Measurements from ENCODE around the gene ADAM12. TPM values are rescaled to one million over a fixed set of nuclear protein-coding genes. Genes with fewer than 3 reads are reported as not detected.
"Not testable (repeated sequence)": the region's sequence is repeated elsewhere in the genome, so short reads cannot be mapped to it uniquely, and the experiment has no call there.

Gene ADAM12
- total RNA-seq, 1 donor from 2014 or later, result 24.7 TPM

DNA sequence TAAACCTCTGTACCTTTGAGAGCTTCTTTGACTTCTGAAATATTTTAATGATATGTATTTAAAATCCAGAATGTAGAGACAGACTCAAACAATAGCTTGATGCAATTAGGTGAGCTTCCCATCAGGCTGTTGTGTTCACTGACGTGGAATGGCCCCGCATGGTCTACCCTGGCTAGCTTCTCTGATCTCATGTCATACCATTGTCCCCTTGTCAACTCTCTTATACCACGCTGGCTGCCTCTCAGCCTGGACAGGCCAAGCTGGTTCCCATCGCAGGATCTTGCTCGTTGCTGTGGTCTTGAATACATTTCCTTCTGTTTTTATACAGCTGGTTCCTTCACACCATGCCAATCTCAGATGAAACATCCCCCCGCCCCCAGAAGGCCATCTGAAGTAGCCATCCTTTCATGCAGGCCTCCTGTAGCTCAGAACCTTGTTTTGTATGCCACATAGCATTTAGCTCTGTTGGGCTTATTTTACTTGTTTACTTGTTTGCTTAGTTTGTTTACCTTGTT lies 407.7 kb downstream of the ADAM12 start:
- DNase-seq, result no peak

DNA sequence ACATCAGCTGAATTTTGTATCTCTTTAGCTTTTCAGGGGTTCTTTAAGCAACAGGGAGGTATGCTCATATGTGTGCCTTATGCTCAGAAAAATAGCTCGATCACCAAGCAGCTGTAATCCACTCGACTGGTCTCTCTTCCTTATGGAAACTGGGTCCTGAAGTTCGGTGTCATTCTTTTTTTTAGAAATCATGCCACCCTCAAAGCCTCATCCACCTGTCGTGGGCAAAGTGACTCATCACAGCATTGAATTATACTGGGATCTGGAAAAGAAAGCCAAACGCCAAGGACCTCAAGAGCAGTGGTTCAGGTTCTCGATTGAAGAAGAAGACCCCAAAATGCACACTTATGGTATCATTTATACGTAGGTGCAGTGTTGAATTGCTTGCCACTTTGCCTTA lies 408.3 kb downstream of the ADAM12 start:
- no peak for DNase-seq

DNA sequence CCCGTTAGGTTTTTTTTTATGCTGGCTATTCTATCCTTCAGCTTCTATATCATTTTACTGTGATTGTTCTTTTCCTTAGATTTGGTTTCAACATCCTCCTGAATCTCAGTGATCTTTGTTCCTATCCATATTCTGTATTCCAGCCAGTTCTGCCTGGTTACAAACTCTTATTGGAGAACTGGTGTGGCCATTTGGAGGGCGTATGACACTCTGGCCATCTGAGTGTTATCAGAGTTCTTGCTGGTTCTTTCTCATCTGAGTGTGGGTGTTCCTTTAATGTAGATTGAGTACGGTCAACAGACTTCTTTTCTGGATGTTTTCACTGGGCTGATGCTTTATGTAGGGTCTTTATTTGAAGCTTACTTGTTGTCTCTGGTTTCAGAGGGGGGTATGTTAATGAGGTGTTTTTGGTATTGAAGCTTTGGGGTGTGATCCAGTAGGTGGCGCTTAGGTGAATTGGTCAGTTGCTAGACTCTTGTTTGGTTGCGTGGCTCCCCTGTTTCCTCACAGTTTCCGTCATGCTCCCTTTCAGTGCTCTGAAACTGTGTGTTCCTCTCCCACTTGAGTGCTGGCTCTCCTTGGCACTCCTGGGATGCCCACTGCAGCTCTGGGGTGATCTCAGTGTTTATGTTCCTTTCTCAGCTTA lies 411.2 kb downstream of the ADAM12 start:
- DNase-seq, result no peak

DNA sequence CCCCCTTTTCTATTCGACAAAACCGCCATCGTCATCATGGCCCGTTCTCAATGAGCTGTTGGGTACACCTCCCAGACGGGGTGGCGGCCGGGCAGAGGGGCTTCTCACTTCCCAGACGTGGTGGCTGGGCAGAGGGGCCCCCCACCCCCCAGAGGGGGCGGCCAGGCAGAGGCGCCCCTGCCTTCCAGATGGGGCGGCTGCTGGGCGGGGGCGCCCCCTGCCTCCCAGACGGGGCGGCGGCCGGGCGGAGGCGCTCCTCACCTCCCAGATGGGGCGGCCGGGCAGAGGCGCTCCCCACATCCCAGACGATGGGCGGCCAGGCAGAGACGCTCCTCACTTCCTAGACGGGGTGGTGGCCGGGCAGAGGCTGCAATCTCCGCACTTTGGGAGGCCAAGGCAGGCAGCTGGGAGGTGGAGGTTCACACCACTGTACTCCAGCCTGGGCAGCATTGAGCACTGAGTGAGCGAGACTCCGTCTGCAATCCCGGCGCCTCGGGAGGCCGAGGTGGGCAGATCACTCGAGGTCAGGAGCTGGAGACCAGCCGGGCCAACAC lies 418.1 kb downstream of the ADAM12 start:
- DNase-seq, result not testable (repeated sequence)

DNA sequence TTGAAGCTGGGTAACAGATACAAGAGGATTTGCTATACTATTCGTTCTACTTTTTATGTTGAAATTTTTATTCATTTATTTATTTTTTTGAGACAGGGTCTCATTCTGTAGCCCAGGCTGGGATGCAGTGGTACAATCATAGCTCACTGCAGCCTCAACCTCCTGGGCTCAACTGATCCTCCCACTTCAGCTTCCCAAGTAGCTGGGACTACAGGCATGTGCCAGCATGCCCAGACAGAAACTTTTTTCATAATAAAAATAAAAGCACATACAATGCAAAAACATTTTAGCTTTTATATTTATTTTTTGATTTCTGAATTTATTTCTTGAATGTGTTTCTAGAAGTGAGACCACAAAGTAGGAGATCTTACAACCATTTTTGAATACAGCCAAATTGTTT lies 420.7 kb downstream of the ADAM12 start:
- no peak for DNase-seq

DNA sequence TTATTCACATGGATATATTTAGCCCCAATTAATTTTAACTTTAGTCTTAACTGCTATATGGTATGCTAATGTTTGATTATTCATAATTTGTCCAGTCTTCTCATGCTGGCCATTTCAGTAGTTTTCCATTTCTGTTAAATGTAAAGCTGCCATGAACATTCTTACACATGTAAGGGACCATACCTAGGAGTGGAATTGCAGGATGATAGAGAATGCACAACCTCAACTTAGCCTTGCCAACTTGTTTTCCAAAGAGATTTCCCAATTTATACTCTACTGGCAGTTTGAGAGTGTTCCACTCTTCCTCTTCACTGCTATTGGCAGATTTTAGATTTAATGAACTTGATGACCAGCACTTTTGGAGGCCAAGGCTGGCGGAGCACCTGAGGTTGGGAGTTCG lies 423.7 kb downstream of the ADAM12 start:
- no peak for DNase-seq

Small RNAs within 50 kb of the gene (small RNA-seq; reads per million reads assigned to genes)
- gene RNA5SP328 (ENCODE audit: low replicate concordance), result not detected

All from tongue (tissue), 3 donors.